ENCODE data around the gene DVL3. TPM values are rescaled to one million over a fixed set of nuclear protein-coding genes. Genes with fewer than 3 reads are reported as not detected.
A peak's percentile ranks its signal among the peaks of the same experiment; 100 is the strongest.
"Not testable (repeated sequence)": the region's sequence is repeated elsewhere in the genome, so short reads cannot be mapped to it uniquely, and the experiment has no call there.

The DVL3 gene
- total RNA-seq, 1 experiment from 2014 or later = 29.1 TPM

GRCh38 chr3:184145751-184146270 lies 9.4 kb upstream of the DVL3 start:
- in situ Hi-C loops (cut with HindIII; ENCODE audit: low pct_unique_long_range_greater_than_20kb, low sequenced_read_pairs) = no loop called here
- DNase-seq (ENCODE audit: low read depth, low spot score) = no peak

GRCh38 chr3:184148076-184148475 lies 7.1 kb upstream of the DVL3 start:
- no peak for DNase-seq (ENCODE audit: low read depth, low spot score)
- in situ Hi-C loops (cut with HindIII; ENCODE audit: low pct_unique_long_range_greater_than_20kb, low sequenced_read_pairs) = no loop called here

- in situ Hi-C loops (cut with HindIII; ENCODE audit: low pct_unique_long_range_greater_than_20kb, low sequenced_read_pairs) = no loop called here
Measured at GRCh38 chr3:184149123-184149522, 6.1 kb upstream of the DVL3 start.

GRCh38 chr3:184149770-184150169 lies 5.4 kb upstream of the DVL3 start:
- in situ Hi-C loops (cut with HindIII; ENCODE audit: low pct_unique_long_range_greater_than_20kb, low sequenced_read_pairs) = not testable (repeated sequence)

More at GRCh38 chr3:184149123-184149522, 6.1 kb upstream of the DVL3 start:
- DNase-seq (ENCODE audit: low read depth, low spot score) = no peak

GRCh38 chr3:184155644-184156521 lies 706 bp downstream of the DVL3 start:
- DNase-seq (ENCODE audit: low read depth, low spot score) = peak; percentile 14
- in situ Hi-C loops (cut with HindIII; ENCODE audit: low pct_unique_long_range_greater_than_20kb, low sequenced_read_pairs) = no loop called here

More at GRCh38 chr3:184149770-184150169, 5.4 kb upstream of the DVL3 start:
- peak; percentile 71 for DNase-seq (ENCODE audit: low read depth, low spot score)

GRCh38 chr3:184156522-184156955 lies 1.4 kb downstream of the DVL3 start:
- DNase-seq (ENCODE audit: low read depth, low spot score) = peak; percentile 38
- in situ Hi-C loops (cut with HindIII; ENCODE audit: low pct_unique_long_range_greater_than_20kb, low sequenced_read_pairs) = no loop called here

GRCh38 chr3:184157206-184157605 lies 2.0 kb downstream of the DVL3 start:
- in situ Hi-C loops (cut with HindIII; ENCODE audit: low pct_unique_long_range_greater_than_20kb, low sequenced_read_pairs) = no loop called here

GRCh38 chr3:184158404-184158803 lies 3.2 kb downstream of the DVL3 start:
- DNase-seq (ENCODE audit: low read depth, low spot score) = no peak
- in situ Hi-C loops (cut with HindIII; ENCODE audit: low pct_unique_long_range_greater_than_20kb, low sequenced_read_pairs) = no loop called here

More at GRCh38 chr3:184157206-184157605, 2.0 kb downstream of the DVL3 start:
- DNase-seq (ENCODE audit: low read depth, low spot score) = no peak

- in situ Hi-C loops (cut with HindIII; ENCODE audit: low pct_unique_long_range_greater_than_20kb, low sequenced_read_pairs) = no loop called here
- DNase-seq (ENCODE audit: low read depth, low spot score) = no peak
Measured at GRCh38 chr3:184160456-184160855, 5.3 kb downstream of the DVL3 start.

- in situ Hi-C loops (cut with HindIII; ENCODE audit: low pct_unique_long_range_greater_than_20kb, low sequenced_read_pairs); DNase-seq (ENCODE audit: low read depth, low spot score): not testable (repeated sequence)
Measured at GRCh38 chr3:184162571-184163070, 7.4 kb downstream of the DVL3 start.

GRCh38 chr3:184164648-184165330 lies 9.6 kb downstream of the DVL3 start:
- in situ Hi-C loops (cut with HindIII; ENCODE audit: low pct_unique_long_range_greater_than_20kb, low sequenced_read_pairs) = no loop called here
- no peak for DNase-seq (ENCODE audit: low read depth, low spot score)

- DNase-seq (ENCODE audit: low read depth, low spot score) = no peak
- in situ Hi-C loops (cut with HindIII; ENCODE audit: low pct_unique_long_range_greater_than_20kb, low sequenced_read_pairs) = no loop called here
Measured at GRCh38 chr3:184165543-184165942, 10.4 kb downstream of the DVL3 start.

GRCh38 chr3:184166671-184167070 lies 11.5 kb downstream of the DVL3 start:
- DNase-seq (ENCODE audit: low read depth, low spot score) = no peak
- in situ Hi-C loops (cut with HindIII; ENCODE audit: low pct_unique_long_range_greater_than_20kb, low sequenced_read_pairs) = no loop called here

GRCh38 chr3:184167786-184168185 lies 12.6 kb downstream of the DVL3 start:
- no peak for DNase-seq (ENCODE audit: low read depth, low spot score)
- in situ Hi-C loops (cut with HindIII; ENCODE audit: low pct_unique_long_range_greater_than_20kb, low sequenced_read_pairs) = no loop called here

- in situ Hi-C loops (cut with HindIII; ENCODE audit: low pct_unique_long_range_greater_than_20kb, low sequenced_read_pairs) = no loop called here
- DNase-seq (ENCODE audit: low read depth, low spot score) = no peak
Measured at GRCh38 chr3:184168363-184169120, 13.4 kb downstream of the DVL3 start.

GRCh38 chr3:184169896-184170875 lies 15.0 kb downstream of the DVL3 start:
- in situ Hi-C loops (cut with HindIII; ENCODE audit: low pct_unique_long_range_greater_than_20kb, low sequenced_read_pairs) = no loop called here
- DNase-seq (ENCODE audit: low read depth, low spot score) = no peak

- no peak for DNase-seq (ENCODE audit: low read depth, low spot score)
- in situ Hi-C loops (cut with HindIII; ENCODE audit: low pct_unique_long_range_greater_than_20kb, low sequenced_read_pairs) = no loop called here
Measured at GRCh38 chr3:184171562-184171961, 16.4 kb downstream of the DVL3 start.

All from SK-MEL-5 (cell line).